LNCaP clone FGC (cell line): ENCODE measurements around the gene ACACA.
A peak's percentile ranks its signal among the peaks of the same experiment; 100 is the strongest.

Experiments used
- DNase-seq: peaks from one replicate; pipeline ENCODE4 v3.0.0-alpha.2; 2011; ENCODE audit warnings: low read depth
- H3K4me3 ChIP-seq: 2 replicates; pipeline ENCODE4 v1.5.1; 2011; ENCODE audit warnings: mild to moderate bottlenecking, low read depth, low read length, control low read depth
- CTCF ChIP-seq: IDR thresholded peaks from 2 replicates; pipeline ENCODE4 v1.5.1; 2012; ENCODE audit warnings: mild to moderate bottlenecking; ENCODE audit not compliant: control insufficient read depth, insufficient read depth; ENCODE audit errors: extremely low read depth

The ACACA gene

DNA sequence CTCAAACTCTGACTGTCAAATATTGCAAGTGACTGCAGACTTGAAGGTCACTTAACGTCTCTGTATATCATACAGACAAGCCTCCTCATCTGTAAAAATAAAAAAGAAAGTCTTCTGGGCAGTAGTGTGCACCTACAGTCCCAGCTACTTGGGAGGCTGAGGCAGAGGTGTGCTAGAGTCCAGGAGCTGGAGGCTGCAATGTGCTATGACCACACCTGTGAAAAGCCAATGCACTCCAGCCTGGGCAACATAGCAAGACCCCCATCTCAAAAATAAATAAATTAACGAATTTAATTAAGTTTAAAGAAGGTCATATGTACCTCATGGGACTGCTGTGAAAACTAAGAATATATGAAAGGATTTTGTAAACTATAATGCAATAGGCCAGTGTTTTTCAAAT is 65.8 kb downstream of the ACACA start:
- DNase-seq = no peak
- H3K4me3 ChIP-seq = no peak overlapping the region
- no peak for TF ChIP-seq CTCF

DNA sequence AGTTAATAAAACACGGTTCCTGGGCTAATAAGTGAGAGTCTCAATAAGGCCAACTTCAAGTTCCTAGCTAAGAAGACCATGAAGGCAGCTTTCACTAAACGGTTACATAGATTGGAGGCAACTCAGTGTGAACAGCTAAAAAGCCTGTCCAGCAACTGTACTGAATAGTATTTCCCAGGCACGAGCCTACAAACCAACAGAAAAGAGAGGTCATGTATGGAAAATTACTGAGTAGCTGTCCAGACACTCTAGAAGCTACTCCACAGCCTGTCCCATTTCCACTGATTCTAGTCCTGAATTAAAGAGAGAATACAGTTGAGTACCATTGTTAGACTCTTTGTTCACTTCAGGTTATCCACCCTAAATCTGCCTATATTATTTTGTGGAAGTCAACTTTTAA is 67.3 kb downstream of the ACACA start:
- no peak overlapping the region for H3K4me3 ChIP-seq
- no peak for TF ChIP-seq CTCF
- DNase-seq = no peak

GRCh38 chr17:37338847-37339246 is 67.8 kb downstream of the ACACA start:
- DNase-seq = no peak
- no peak for TF ChIP-seq CTCF
- no peak overlapping the region for H3K4me3 ChIP-seq

GRCh38 chr17:37327341-37328090 is 79.1 kb downstream of the ACACA start:
- no peak overlapping the region for H3K4me3 ChIP-seq
- DNase-seq = no peak
- no peak for TF ChIP-seq CTCF

GRCh38 chr17:37322826-37323561 is 83.6 kb downstream of the ACACA start:
- DNase-seq = no peak
- H3K4me3 ChIP-seq = no peak overlapping the region
- TF ChIP-seq CTCF = no peak

- H3K4me3 ChIP-seq = no peak overlapping the region
- TF ChIP-seq CTCF = no peak
- DNase-seq = peak; percentile 91
These were observed 84.5 kb downstream of the ACACA start for GRCh38 chr17:37322106-37322505.
